Small intestine (tissue), 7 donors: ENCODE measurements around the gene ABCB8. TPM values are rescaled to one million over a fixed set of nuclear protein-coding genes. Genes with fewer than 3 reads are reported as not detected.
A peak's percentile ranks its signal among the peaks of the same experiment; 100 is the strongest.
"Not testable (repeated sequence)": the region's sequence is repeated elsewhere in the genome, so short reads cannot be mapped to it uniquely, and the experiment has no call there.

Experiments used
- DNase-seq, 2 donors: peaks; one replicate each; pipeline versions ENCODE4 v3.0.0 to v3.0.0-alpha.2; 2013
- FAIRE-seq: peaks from 2 replicates; lab custom pipeline; 2012; peaks lifted over from hg19 to GRCh38; lab: Jason Lieb, UNC
- H3K27ac ChIP-seq, 3 donors: one replicate each; pipeline ENCODE4 v1.5.1; 2013; ENCODE audit warnings: low read length in 2 of 3, mild to moderate bottlenecking in 2 of 3, control low read depth in 1 of 3, inconsistent platforms in 1 of 3, low read depth in 1 of 3, moderate library complexity in 1 of 3
- H3K27me3 ChIP-seq, 3 donors: one replicate each; pipeline ENCODE4 v1.6.1; 2013; ENCODE audit warnings: low read length in 3 of 3, inconsistent platforms in 1 of 3; ENCODE audit not compliant: control insufficient read depth in 3 of 3, insufficient read depth in 3 of 3
- H3K36me3 ChIP-seq, 3 donors: one replicate each; pipeline ENCODE4 v1.6.1; 2013; ENCODE audit warnings: low read length in 3 of 3, inconsistent platforms in 1 of 3, low read depth in 1 of 3, mild to moderate bottlenecking in 1 of 3, moderate library complexity in 1 of 3; ENCODE audit not compliant: control insufficient read depth in 3 of 3, insufficient read depth in 2 of 3
- H3K4me1 ChIP-seq, 3 donors: one replicate each; pipeline ENCODE4 v1.6.1; 2013; ENCODE audit warnings: low read length in 2 of 3, inconsistent platforms in 1 of 3, low read depth in 1 of 3, mild to moderate bottlenecking in 1 of 3, moderate library complexity in 1 of 3; ENCODE audit not compliant: control insufficient read depth in 3 of 3, insufficient read depth in 2 of 3
- H3K4me3 ChIP-seq, 3 donors: one replicate each; pipeline ENCODE4 v1.5.1; 2013; ENCODE audit warnings: low read length in 3 of 3, control low read depth in 1 of 3, inconsistent platforms in 1 of 3, low read depth in 1 of 3, mild to moderate bottlenecking in 1 of 3, moderate library complexity in 1 of 3
- H3K9me3 ChIP-seq, 2 donors: one replicate each; pipeline ENCODE4 v1.6.1; 2013; ENCODE audit warnings: low read depth in 1 of 2, low read length in 1 of 2; ENCODE audit not compliant: control insufficient read depth in 2 of 2, insufficient read depth in 1 of 2
- WGBS, 3 donors: extraction: QIAGEN DNeasy Blood & Tissue Kit; methylation state at CpG; one replicate each; pipeline ENCODE4 v1.1.7; 2013; 5-methylcytosine and 5-hydroxymethylcytosine counted together
- polyA plus RNA-seq, 4 donors: library from polyadenylated mRNA; stranded (reverse) in 3 of 4; unstranded in 1 of 4; fragments of 200-250 nt in 3 of 4; fragments of 120-200 nt in 1 of 4; gene quantifications; one replicate each; pipeline versions ENCODE4 v1.2.1 to v1.2.3, GENCODE V29; 2013
- donor health status: healthy with polysubstance abuse.
- donor health status: control.
- donor health status: control.
- donor health status: Bipolar disorder and iron deficiency.
- donor health status: healthy.

The ABCB8 gene
- polyA plus RNA-seq, 4 donors, result 15.4 to 29.9 (median 16.2) TPM

- H3K27me3 ChIP-seq, FAIRE-seq, H3K36me3 ChIP-seq, H3K4me3 ChIP-seq, H3K9me3 ChIP-seq: not testable (repeated sequence)
- DNase-seq, result peak; percentile 53 to 56
- 25 to 38% (median 36%) methylated on average over 19 of the region's 19 CpGs for WGBS, 3 donors
- H3K4me1 ChIP-seq, result peaks cover 0 to 16% (median 0%) of the 10 kb centered on the region in 3 donors
- peak overlapping the region in 2 of 3 donors; percentile 82 to 88 for H3K27ac ChIP-seq
Observed at GRCh38 chr7:151026771-151027727, 1.2 kb upstream of the ABCB8 start.

GRCh38 chr7:151027728-151028130 is 521 bp upstream of the ABCB8 start:
- DNase-seq, H3K27me3 ChIP-seq, H3K9me3 ChIP-seq, FAIRE-seq: not testable (repeated sequence)
- H3K27ac ChIP-seq, result peak overlapping the region; percentile 5 to 88 (median 82)
- H3K36me3 ChIP-seq, result peaks cover 0 to 12% (median 0%) of the 10 kb centered on the region in 3 donors
- H3K4me1 ChIP-seq, result peaks cover 0 to 16% (median 0%) of the 10 kb centered on the region in 3 donors
- WGBS, 3 donors, result 3 to 8% (median 6%) methylated on average over 16 of the region's 16 CpGs
- H3K4me3 ChIP-seq, result peak overlapping the region; percentile 17 to 77 (median 67)

GRCh38 chr7:151028948-151029501 is 775 bp downstream of the ABCB8 start:
- FAIRE-seq, result no peak

GRCh38 chr7:151031011-151031410 is 2.8 kb downstream of the ABCB8 start:
- H3K27me3 ChIP-seq, result no peaks in the 10 kb centered on the region
- 93 to 96% (median 94%) methylated on average over 4 of the region's 4 CpGs for WGBS, 3 donors
- DNase-seq (no peak), FAIRE-seq (no peak)
- no peaks in the 10 kb centered on the region for H3K9me3 ChIP-seq
- peaks cover 0 to 44% (median 9%) of the 10 kb centered on the region in 3 donors for H3K36me3 ChIP-seq
- peaks cover 0 to 16% (median 0%) of the 10 kb centered on the region in 3 donors for H3K4me1 ChIP-seq
- no peak overlapping the region for H3K4me3 ChIP-seq
- H3K27ac ChIP-seq, result no peak overlapping the region

More at GRCh38 chr7:151028948-151029501, 775 bp downstream of the ABCB8 start:
- peak overlapping the region; percentile 33 to 87 (median 70) for H3K27ac ChIP-seq
- no peak for DNase-seq
- WGBS, 3 donors, result 35 to 56% (median 54%) methylated on average over 17 of the region's 17 CpGs
- H3K36me3 ChIP-seq, result peaks cover 0 to 24% (median 0%) of the 10 kb centered on the region in 3 donors
- peaks cover 0 to 16% (median 0%) of the 10 kb centered on the region in 3 donors for H3K4me1 ChIP-seq
- H3K27me3 ChIP-seq, result no peaks in the 10 kb centered on the region
- no peaks in the 10 kb centered on the region for H3K9me3 ChIP-seq
- H3K4me3 ChIP-seq, result peak overlapping the region; percentile 33 to 77 (median 67)

GRCh38 chr7:151032936-151033863 is 5.0 kb downstream of the ABCB8 start:
- Histone ChIP-seq H3K27ac (no peak overlapping the region), H3K36me3 (peaks cover 4 to 63% (median 15%) of the 10 kb centered on the region in 3 donors), H3K4me3 (no peak overlapping the region), H3K4me1 (peaks cover 0 to 6% (median 0%) of the 10 kb centered on the region in 3 donors), H3K9me3 (no peaks in the 10 kb centered on the region), H3K27me3 (no peaks in the 10 kb centered on the region)
- 87 to 88% (median 88%) methylated on average over 17 of the region's 17 CpGs for WGBS, 3 donors
- DNase-seq (no peak), FAIRE-seq (no peak)

- peaks cover 0 to 10% (median 5%) of the 10 kb centered on the region in 3 donors for H3K4me1 ChIP-seq
- FAIRE-seq (no peak), DNase-seq (no peak)
- H3K27ac ChIP-seq, result no peak overlapping the region
- no peaks in the 10 kb centered on the region for H3K9me3 ChIP-seq
- H3K27me3 ChIP-seq, result no peaks in the 10 kb centered on the region
- no peak overlapping the region for H3K4me3 ChIP-seq
- peaks cover 4 to 69% (median 15%) of the 10 kb centered on the region in 3 donors for H3K36me3 ChIP-seq
- 75 to 95% (median 91%) methylated on average over 5 of the region's 5 CpGs for WGBS, 3 donors
Observed at GRCh38 chr7:151033864-151034249, 5.6 kb downstream of the ABCB8 start.

- no peak overlapping the region for H3K4me3 ChIP-seq
- H3K27me3 ChIP-seq, result no peaks in the 10 kb centered on the region
- H3K4me1 ChIP-seq, result peaks cover 0 to 12% (median 8%) of the 10 kb centered on the region in 3 donors
- DNase-seq (no peak), FAIRE-seq (no peak)
- no peaks in the 10 kb centered on the region for H3K9me3 ChIP-seq
- WGBS, 3 donors, result 93 to 96% (median 94%) methylated on average over 21 of the region's 21 CpGs
- peaks cover 4 to 69% (median 15%) of the 10 kb centered on the region in 3 donors for H3K36me3 ChIP-seq
- no peak overlapping the region for H3K27ac ChIP-seq
Observed at GRCh38 chr7:151034312-151035025, 6.2 kb downstream of the ABCB8 start.
